ENCODE results near the gene GTF2A1.
"Not testable (repeated sequence)": the region's sequence is repeated elsewhere in the genome, so short reads cannot be mapped to it uniquely, and the experiment has no call there.

The GTF2A1 gene

GRCh38 chr14:81246461-81247270 is 25.9 kb upstream of the GTF2A1 start:
- in situ Hi-C loops (cut with HindIII; ENCODE audit: low pct_unique_long_range_greater_than_20kb, low sequenced_read_pairs): no loop called here
- no peak for TF ChIP-seq JUND (IDR thresholded peaks at IDR 0.05; ENCODE audit: low read depth)
- DNase-seq (ENCODE audit: low read depth in 1 of 2, low spot score in 1 of 2): no peak

GRCh38 chr14:81245771-81246170 is 25.0 kb upstream of the GTF2A1 start:
- in situ Hi-C loops (cut with HindIII; ENCODE audit: low pct_unique_long_range_greater_than_20kb, low sequenced_read_pairs): no loop called here
- no peak for TF ChIP-seq JUND (IDR thresholded peaks at IDR 0.05; ENCODE audit: low read depth)
- DNase-seq (ENCODE audit: low read depth in 1 of 2, low spot score in 1 of 2): no peak

DNA sequence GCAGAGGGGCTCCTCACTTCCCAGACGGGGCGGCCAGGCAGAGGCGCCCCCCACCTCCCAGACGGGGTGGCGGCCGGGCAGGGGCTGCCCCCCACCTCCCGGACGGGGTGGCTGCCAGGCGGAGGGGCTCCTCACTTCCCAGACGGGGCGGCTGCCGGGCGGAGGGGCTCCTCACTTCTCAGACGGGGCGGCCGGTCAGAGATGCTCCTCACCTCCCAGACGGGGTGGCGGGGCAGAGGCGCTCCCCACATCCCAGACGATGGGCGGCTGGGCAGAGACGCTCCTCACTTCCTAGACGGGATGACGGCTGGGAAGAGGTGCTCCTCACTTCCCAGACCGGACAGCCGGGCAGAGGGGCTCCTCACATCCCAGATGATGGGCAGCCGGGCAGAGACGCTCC is 23.7 kb upstream of the GTF2A1 start:
- in situ Hi-C loops (cut with HindIII; ENCODE audit: low pct_unique_long_range_greater_than_20kb, low sequenced_read_pairs); DNase-seq (ENCODE audit: low read depth in 1 of 2, low spot score in 1 of 2): not testable (repeated sequence)

- in situ Hi-C loops (cut with HindIII; ENCODE audit: low pct_unique_long_range_greater_than_20kb, low sequenced_read_pairs): no loop called here
- DNase-seq (ENCODE audit: low read depth in 1 of 2, low spot score in 1 of 2): no peak
- no peak for TF ChIP-seq JUND (IDR thresholded peaks at IDR 0.05; ENCODE audit: low read depth)
These were observed 22.7 kb upstream of the GTF2A1 start for GRCh38 chr14:81243499-81243898.

GRCh38 chr14:81236849-81237248 is 16.1 kb upstream of the GTF2A1 start:
- DNase-seq (ENCODE audit: low read depth in 1 of 2, low spot score in 1 of 2); in situ Hi-C loops (cut with HindIII; ENCODE audit: low pct_unique_long_range_greater_than_20kb, low sequenced_read_pairs): not testable (repeated sequence)

- in situ Hi-C loops (cut with HindIII; ENCODE audit: low pct_unique_long_range_greater_than_20kb, low sequenced_read_pairs): no loop called here
- no peak for TF ChIP-seq JUND (IDR thresholded peaks at IDR 0.05; ENCODE audit: low read depth)
- no peak for DNase-seq (ENCODE audit: low read depth in 1 of 2, low spot score in 1 of 2)
These were observed 15.4 kb upstream of the GTF2A1 start for GRCh38 chr14:81236138-81236537.

- in situ Hi-C loops (cut with HindIII; ENCODE audit: low pct_unique_long_range_greater_than_20kb, low sequenced_read_pairs): no loop called here
These were observed 14.3 kb upstream of the GTF2A1 start for GRCh38 chr14:81235096-81235495.

GRCh38 chr14:81234278-81234677 is 13.5 kb upstream of the GTF2A1 start:
- TF ChIP-seq JUND (IDR thresholded peaks at IDR 0.05; ENCODE audit: low read depth): no peak
- no peak for DNase-seq (ENCODE audit: low read depth in 1 of 2, low spot score in 1 of 2)
- in situ Hi-C loops (cut with HindIII; ENCODE audit: low pct_unique_long_range_greater_than_20kb, low sequenced_read_pairs): no loop called here

More at GRCh38 chr14:81235096-81235495, 14.3 kb upstream of the GTF2A1 start:
- no peak for DNase-seq (ENCODE audit: low read depth in 1 of 2, low spot score in 1 of 2)
- no peak for TF ChIP-seq JUND (IDR thresholded peaks at IDR 0.05; ENCODE audit: low read depth)

DNA sequence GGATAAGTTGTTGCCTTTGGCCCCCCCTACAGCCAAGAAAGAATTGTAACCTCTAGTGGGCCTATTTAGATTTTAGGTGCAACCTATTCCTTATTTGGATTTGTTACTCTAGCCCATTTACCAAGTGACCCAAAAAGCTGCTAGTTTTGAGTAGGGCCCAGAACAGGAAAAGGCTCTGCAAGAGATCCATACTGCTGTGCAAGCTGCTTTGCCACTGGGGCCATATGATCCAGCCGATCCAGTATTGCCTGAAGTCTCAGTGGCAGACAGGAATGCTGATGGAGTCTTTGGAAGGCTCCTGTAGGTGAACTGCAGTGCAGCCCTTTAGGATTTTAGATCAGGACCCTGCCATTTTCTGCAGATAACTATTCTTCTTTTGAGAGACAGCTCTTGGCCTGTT is 12.9 kb upstream of the GTF2A1 start:
- DNase-seq (ENCODE audit: low read depth in 1 of 2, low spot score in 1 of 2): no peak
- no peak for TF ChIP-seq JUND (IDR thresholded peaks at IDR 0.05; ENCODE audit: low read depth)
- in situ Hi-C loops (cut with HindIII; ENCODE audit: low pct_unique_long_range_greater_than_20kb, low sequenced_read_pairs): no loop called here

DNA sequence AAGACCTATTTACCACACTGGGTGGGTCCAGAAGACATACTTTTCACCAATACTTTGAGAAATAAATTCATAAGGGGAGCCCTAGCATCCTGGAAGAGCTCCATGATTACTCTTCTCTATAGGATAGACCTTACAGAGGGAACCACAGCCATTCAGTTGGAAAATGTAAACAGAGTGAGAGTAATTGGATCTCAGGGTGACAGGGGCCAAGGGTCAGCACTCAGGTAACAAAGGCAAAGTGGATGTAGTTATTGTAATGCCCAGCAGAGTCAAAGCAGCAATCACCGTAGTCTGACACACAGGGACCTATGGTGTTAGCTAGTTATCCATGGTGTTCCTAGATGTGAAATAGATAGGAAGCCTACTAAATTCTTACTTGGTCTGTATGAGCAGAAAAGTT is 10.8 kb upstream of the GTF2A1 start:
- DNase-seq (ENCODE audit: low read depth in 1 of 2, low spot score in 1 of 2): no peak
- TF ChIP-seq JUND (IDR thresholded peaks at IDR 0.05; ENCODE audit: low read depth): no peak
- in situ Hi-C loops (cut with HindIII; ENCODE audit: low pct_unique_long_range_greater_than_20kb, low sequenced_read_pairs): no loop called here

- DNase-seq (ENCODE audit: low read depth in 1 of 2, low spot score in 1 of 2): no peak
- TF ChIP-seq JUND (IDR thresholded peaks at IDR 0.05; ENCODE audit: low read depth): no peak
- in situ Hi-C loops (cut with HindIII; ENCODE audit: low pct_unique_long_range_greater_than_20kb, low sequenced_read_pairs): no loop called here
These were observed 3.5 kb upstream of the GTF2A1 start for GRCh38 chr14:81224222-81224621.

GRCh38 chr14:81223788-81224187 is 3.0 kb upstream of the GTF2A1 start:
- in situ Hi-C loops (cut with HindIII; ENCODE audit: low pct_unique_long_range_greater_than_20kb, low sequenced_read_pairs); DNase-seq (ENCODE audit: low read depth in 1 of 2, low spot score in 1 of 2): not testable (repeated sequence)

DNA sequence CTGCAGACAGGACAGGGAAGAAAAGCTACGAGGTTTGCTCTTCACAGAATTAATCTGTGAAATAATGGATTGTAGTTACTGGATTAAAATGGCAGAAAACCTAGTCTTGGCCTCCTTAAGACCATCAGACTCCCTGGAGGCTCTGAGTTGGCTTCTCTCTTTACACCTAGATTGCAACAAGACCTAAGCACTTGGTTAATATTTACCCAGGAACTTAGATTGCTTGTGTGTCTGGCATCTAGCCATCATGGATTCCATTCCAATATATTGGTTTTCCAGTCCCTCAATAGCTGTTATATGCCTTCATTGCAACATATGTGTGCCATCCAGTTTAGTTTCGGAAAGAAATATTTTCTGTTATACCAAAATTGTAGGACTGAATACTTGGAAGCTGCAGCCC is 1.9 kb upstream of the GTF2A1 start:
- TF ChIP-seq JUND (IDR thresholded peaks at IDR 0.05; ENCODE audit: low read depth): no peak
- in situ Hi-C loops (cut with HindIII; ENCODE audit: low pct_unique_long_range_greater_than_20kb, low sequenced_read_pairs): no loop called here
- peak in 1 of 2 experiments; percentile 36 for DNase-seq (ENCODE audit: low read depth in 1 of 2, low spot score in 1 of 2)

DNA sequence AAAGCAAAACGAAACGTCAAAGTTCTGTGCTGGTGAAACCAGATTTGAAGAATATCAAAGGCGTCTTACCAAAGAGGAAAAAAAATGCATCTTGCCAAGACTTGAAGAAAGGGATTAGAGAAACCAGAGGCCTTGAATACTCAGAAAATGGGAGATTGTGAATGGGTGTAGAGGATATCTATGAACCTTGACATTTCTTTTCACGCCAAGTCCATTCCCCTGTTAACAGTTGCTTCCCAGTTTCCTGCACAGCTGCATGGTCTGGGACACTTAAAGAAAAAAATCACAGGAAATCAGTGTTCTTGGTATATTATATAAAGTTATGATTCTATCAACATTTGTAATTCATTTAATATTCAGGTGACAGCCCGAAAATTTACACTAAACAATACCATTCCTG is 1.4 kb upstream of the GTF2A1 start:
- no peak for DNase-seq (ENCODE audit: low read depth in 1 of 2, low spot score in 1 of 2)
- TF ChIP-seq JUND (IDR thresholded peaks at IDR 0.05; ENCODE audit: low read depth): no peak
- in situ Hi-C loops (cut with HindIII; ENCODE audit: low pct_unique_long_range_greater_than_20kb, low sequenced_read_pairs): no loop called here
